Fibroblast of villous mesenchyme (primary cell): ENCODE measurements around the gene CD300A. TPM values are rescaled to one million over a fixed set of nuclear protein-coding genes. Genes with fewer than 3 reads are reported as not detected.

Experiments
- DNase-seq: peaks from one replicate; pipeline ENCODE4 v3.0.0-alpha.2; 2010; ENCODE audit warnings: low read depth
- H3K4me3 ChIP-seq: 2 replicates; pipeline ENCODE4 v1.5.1; 2011; ENCODE audit warnings: low read depth, mild to moderate bottlenecking, low read length
- CTCF ChIP-seq: IDR thresholded peaks from 2 replicates; pipeline ENCODE4 v1.5.1; 2012; ENCODE audit warnings: low read depth, mild to moderate bottlenecking, low read length; ENCODE audit not compliant: insufficient read depth
- total RNA-seq: library from RNA; depleted of rRNA; stranded (reverse); fragments of >200 nt; gene quantifications from 2 replicates; pipeline ENCODE4 v1.2.3, GENCODE V29; 2012

CD300A gene
- total RNA-seq, 1 donor = not detected

DNA sequence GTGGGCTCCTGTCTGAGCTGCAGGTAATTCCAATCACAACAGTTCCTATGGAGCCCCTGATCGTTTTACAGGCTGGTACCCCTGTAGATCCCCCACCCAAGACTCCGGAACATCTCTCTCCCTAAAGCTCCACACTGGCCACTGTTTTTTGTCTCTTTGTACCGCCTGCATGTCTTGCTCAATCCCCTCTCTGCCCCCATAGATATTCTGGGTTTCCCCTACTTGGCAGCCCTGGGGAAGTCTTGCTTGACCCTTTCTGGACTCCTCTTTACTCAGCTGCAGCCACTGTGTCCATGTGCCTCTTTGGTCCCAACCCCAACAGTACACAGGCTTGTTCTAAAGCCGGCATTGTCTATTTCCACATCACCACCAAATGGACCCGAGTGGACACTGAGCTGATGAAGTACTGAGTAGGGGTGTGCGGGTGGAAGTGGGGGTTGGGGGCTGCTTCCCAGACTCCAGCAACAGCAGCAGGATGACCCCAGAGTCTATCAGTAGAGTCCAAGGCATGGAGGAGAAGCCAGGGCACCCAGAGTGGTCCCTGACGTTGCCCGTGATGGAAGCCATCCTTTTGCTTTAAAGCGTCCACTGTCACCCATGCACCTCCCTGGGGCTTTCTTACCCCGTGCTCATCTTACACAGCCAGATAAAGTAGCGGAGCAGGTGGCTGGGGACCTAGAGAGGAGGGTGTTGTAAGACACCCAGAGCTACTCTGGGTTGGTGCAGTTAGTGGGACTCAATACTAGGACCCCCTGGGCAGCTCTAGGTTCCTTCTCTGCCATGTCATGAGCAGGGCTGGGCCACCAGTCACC, 58.4 kb downstream of the CD300A start:
- DNase-seq = no peak
- no peak overlapping the region for H3K4me3 ChIP-seq
- no peak for TF ChIP-seq CTCF

DNA sequence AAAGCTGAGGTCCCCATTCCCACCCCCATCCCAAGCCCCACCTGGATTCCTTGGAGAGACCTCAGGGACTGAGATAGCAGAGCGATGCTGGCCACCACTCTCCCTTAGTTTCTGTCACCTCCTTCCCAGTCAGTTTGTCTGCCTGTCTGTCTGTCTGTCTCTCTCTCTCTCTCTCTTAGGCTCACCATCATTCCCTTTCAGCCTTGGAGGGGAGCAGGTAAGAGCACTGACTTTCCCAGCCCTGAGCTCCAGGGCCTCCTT, 59.0 kb downstream of the CD300A start:
- H3K4me3 ChIP-seq = no peak overlapping the region
- DNase-seq = no peak
- no peak for TF ChIP-seq CTCF

GRCh38 chr17:74525781-74526288, 59.4 kb downstream of the CD300A start:
- DNase-seq = no peak
- H3K4me3 ChIP-seq = no peak overlapping the region
- TF ChIP-seq CTCF = no peak

GRCh38 chr17:74526681-74527080, 60.2 kb downstream of the CD300A start:
- no peak overlapping the region for H3K4me3 ChIP-seq
- TF ChIP-seq CTCF = no peak
- no peak for DNase-seq

GRCh38 chr17:74527081-74527480, 60.6 kb downstream of the CD300A start:
- no peak for TF ChIP-seq CTCF
- H3K4me3 ChIP-seq = no peak overlapping the region
- DNase-seq = no peak

- TF ChIP-seq CTCF = no peak
These were observed 61.3 kb downstream of the CD300A start for GRCh38 chr17:74527756-74528155.

DNA sequence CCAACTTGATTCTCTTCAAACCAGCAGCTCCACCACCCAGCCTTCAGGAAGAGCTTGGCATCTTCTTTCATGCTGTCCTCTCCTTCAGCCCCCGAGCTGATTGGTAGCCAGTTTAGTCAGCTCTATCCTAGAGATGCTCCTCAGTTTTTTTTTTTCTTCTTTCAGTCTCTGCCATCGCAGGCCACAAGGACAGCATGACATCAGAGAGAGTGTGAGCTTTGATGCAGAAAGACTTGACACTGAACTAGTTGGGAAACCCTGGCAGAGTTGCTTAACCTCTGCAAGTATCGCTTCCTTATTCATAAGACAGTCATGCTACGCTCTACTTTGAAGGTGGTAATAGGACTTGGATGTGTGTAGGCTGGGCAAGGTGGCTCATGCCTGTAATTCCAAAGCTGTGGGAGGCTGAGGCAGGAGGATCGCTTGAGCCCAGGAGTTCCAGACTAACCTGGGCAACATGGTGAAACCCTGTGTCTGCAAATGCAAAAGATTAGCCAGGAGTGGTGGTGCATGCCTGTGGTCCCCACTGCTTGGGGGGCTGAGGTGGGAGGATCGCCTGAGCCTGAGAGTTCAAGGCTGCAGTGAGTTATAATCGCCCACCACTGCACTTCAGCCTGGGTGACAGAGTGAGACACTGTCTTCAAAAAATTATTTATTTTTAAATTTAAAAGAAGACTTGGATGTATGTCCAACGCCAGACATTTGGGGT, 62.2 kb downstream of the CD300A start:
- no peak for DNase-seq
- no peak overlapping the region for H3K4me3 ChIP-seq
- TF ChIP-seq CTCF = no peak

More at GRCh38 chr17:74527756-74528155, 61.3 kb downstream of the CD300A start:
- no peak overlapping the region for H3K4me3 ChIP-seq
- DNase-seq = no peak
